H1 (cell line): Measurements from ENCODE around the gene ENPP5. TPM values are rescaled to one million over a fixed set of nuclear protein-coding genes. Genes with fewer than 3 reads are reported as not detected.

Source experiments
- CTCF ChIA-PET: fragments of 300-600 bp; sonication (Branson Sonifier 250); formaldehyde crosslinking; loops from one replicate; lab custom pipeline; 2021; ENCODE audit not compliant: partially characterized antibody; lab: Charles Lee
- POLR2A ChIA-PET: fragments of 300-600 bp; sonication (Branson Sonifier 250); formaldehyde crosslinking; loops from one replicate; lab custom pipeline; 2021; ENCODE audit warnings: inconsistent platforms; ENCODE audit not compliant: partially characterized antibody; lab: Charles Lee
- DNase-seq, 2 experiments: peaks; one replicate each; pipeline versions ENCODE4 v3.0.0 to v3.0.0-alpha.2; 2010 to 2022; ENCODE audit warnings: low spot score in 2 of 2, low read depth in 1 of 2, mixed read lengths in 1 of 2
- FAIRE-seq: peaks from 2 replicates; lab custom pipeline; 2011; peaks lifted over from hg19 to GRCh38; lab: Jason Lieb, UNC
- H2AFZ ChIP-seq: 2 replicates; pipeline ENCODE4 v1.8.1; 2012; ENCODE audit warnings: low read length, inconsistent platforms
- H2AK5ac ChIP-seq: 2 replicates; pipeline ENCODE4 v1.6.1; 2013; ENCODE audit warnings: low read depth, low read length
- H2BK120ac ChIP-seq: replicated peaks from 2 replicates; pipeline ENCODE3; 2013; ENCODE audit warnings: low read depth, low read length, inconsistent platforms
- H2BK12ac ChIP-seq: 2 replicates; pipeline ENCODE4 v1.6.1; 2013; ENCODE audit warnings: low read depth, low read length
- H2BK15ac ChIP-seq: 2 replicates; pipeline ENCODE4 v1.6.1; 2013; ENCODE audit warnings: low read length
- H2BK20ac ChIP-seq: 2 replicates; pipeline ENCODE4 v1.6.1; 2013; ENCODE audit warnings: low read length
- H2BK5ac ChIP-seq: 2 replicates; pipeline ENCODE4 v1.6.1; 2013; ENCODE audit warnings: low read depth, low read length
- H3K14ac ChIP-seq: 2 replicates; pipeline ENCODE4 v1.6.1; 2013; ENCODE audit warnings: inconsistent platforms; ENCODE audit not compliant: insufficient read length
- H3K18ac ChIP-seq: 2 replicates; pipeline ENCODE4 v1.6.1; 2013; ENCODE audit warnings: low read length; ENCODE audit errors: extremely low read depth
- H3K23ac ChIP-seq: 2 replicates; pipeline ENCODE4 v1.6.1; 2013; ENCODE audit warnings: inconsistent platforms; ENCODE audit not compliant: insufficient read length
- H3K23me2 ChIP-seq: 2 replicates; pipeline ENCODE4 v1.6.1; 2013; ENCODE audit warnings: low read depth, low read length
- H3K27ac ChIP-seq: 2 replicates; pipeline ENCODE4 v1.6.1; 2011; ENCODE audit warnings: low read depth, low read length, inconsistent platforms
- H3K27me3 ChIP-seq, 4 experiments: replicated peaks in 1 of 4; 1 replicate in 1 of 4; 2 replicates in 3 of 4; pipeline versions ENCODE4 v1.6.1 to v1.8.1; 2011 to 2013; ENCODE audit warnings: low read length in 3 of 4, mild to moderate bottlenecking in 3 of 4, inconsistent platforms in 2 of 4, mixed read lengths in 2 of 4, moderate library complexity in 1 of 4; ENCODE audit not compliant: control insufficient read depth in 3 of 4, insufficient read depth in 3 of 4; ENCODE audit errors: extremely low read depth in 1 of 4
- H3K36me3 ChIP-seq, 4 experiments: 2 replicates each; pipeline versions ENCODE4 v1.6.1 to v1.8.1; 2011 to 2013; ENCODE audit warnings: mild to moderate bottlenecking in 4 of 4, low read length in 3 of 4, moderate library complexity in 2 of 4, control low read depth in 1 of 4, inconsistent platforms in 1 of 4; ENCODE audit not compliant: insufficient read depth in 4 of 4, control insufficient read depth in 2 of 4
- H3K4ac ChIP-seq: replicated peaks from 2 replicates; pipeline ENCODE3; 2013; ENCODE audit warnings: low read length, low read depth, mixed read lengths, inconsistent platforms; ENCODE audit not compliant: insufficient read length
- H3K4me1 ChIP-seq, 4 experiments: replicated peaks in 1 of 4; 1 replicate in 1 of 4; 2 replicates in 3 of 4; pipeline versions ENCODE4 v1.6.1 to v1.8.1; 2011 to 2013; ENCODE audit warnings: low read length in 3 of 4, inconsistent platforms in 2 of 4, mixed read lengths in 1 of 4; ENCODE audit not compliant: insufficient read depth in 4 of 4, control insufficient read depth in 3 of 4
- H3K4me2 ChIP-seq, 2 experiments: 2 replicates each; pipeline versions ENCODE4 v1.6.1 to v1.8.1; 2011 to 2013; ENCODE audit warnings: low read depth in 2 of 2, low read length in 2 of 2, control low read depth in 1 of 2, inconsistent platforms in 1 of 2, mild to moderate bottlenecking in 1 of 2; ENCODE audit not compliant: insufficient read depth in 1 of 2
- H3K4me3 ChIP-seq, 4 experiments: fragments of 200-600, 300-600 bp in 1 of 4; sonication (generic), shearing (Covaris generic), sonication (Bioruptor Twin) in 1 of 4; 2 replicates each; pipeline versions ENCODE4 v1.5.1 to v1.8.1; 2011 to 2016; ENCODE audit warnings: low read length in 4 of 4, low read depth in 3 of 4, control low read depth in 2 of 4, inconsistent platforms in 2 of 4, mild to moderate bottlenecking in 2 of 4, mixed read lengths in 1 of 4, moderate library complexity in 1 of 4; ENCODE audit not compliant: insufficient read depth in 2 of 4; ENCODE audit errors: extremely low read depth in 1 of 4
- H3K56ac ChIP-seq: replicated peaks from 2 replicates; pipeline ENCODE3; 2013; ENCODE audit warnings: low read depth, mild to moderate bottlenecking, mixed read lengths, low read length, inconsistent platforms; ENCODE audit not compliant: insufficient read length
- H3K79me1 ChIP-seq: 2 replicates; pipeline ENCODE4 v1.6.1; 2013; ENCODE audit warnings: low read depth, low read length, control low read depth
- H3K79me2 ChIP-seq, 2 experiments: 2 replicates each; pipeline versions ENCODE4 v1.6.1 to v1.8.1; 2012 to 2013; ENCODE audit warnings: low read length in 2 of 2, mild to moderate bottlenecking in 2 of 2, inconsistent platforms in 1 of 2; ENCODE audit not compliant: insufficient read depth in 2 of 2, control insufficient read depth in 1 of 2
- H3K9ac ChIP-seq, 4 experiments: replicated peaks in 1 of 4; 1 replicate in 1 of 4; 2 replicates in 3 of 4; pipeline versions ENCODE4 v1.6.1 to v1.8.1; 2011 to 2013; ENCODE audit warnings: low read depth in 3 of 4, low read length in 3 of 4, control low read depth in 2 of 4, mild to moderate bottlenecking in 2 of 4, moderate library complexity in 2 of 4, inconsistent platforms in 1 of 4; ENCODE audit errors: extremely low read depth in 1 of 4
- H3K9me3 ChIP-seq, 2 experiments: 2 replicates each; pipeline versions ENCODE4 v1.6.1 to v1.8.1; 2012 to 2013; ENCODE audit warnings: mild to moderate bottlenecking in 2 of 2, moderate library complexity in 2 of 2, control low read depth in 1 of 2, inconsistent platforms in 1 of 2, low read depth in 1 of 2, low read length in 1 of 2, mixed read lengths in 1 of 2; ENCODE audit not compliant: insufficient read depth in 2 of 2
- H4K20me1 ChIP-seq, 2 experiments: replicated peaks in 1 of 2; 2 replicates each; pipeline versions ENCODE3 to v1.8.1; 2011 to 2013; ENCODE audit warnings: inconsistent platforms in 2 of 2, low read length in 2 of 2, mild to moderate bottlenecking in 1 of 2; ENCODE audit not compliant: insufficient read depth in 2 of 2, control insufficient read depth in 1 of 2
- H4K5ac ChIP-seq: 2 replicates; pipeline ENCODE4 v1.6.1; 2013; ENCODE audit warnings: low read length, low read depth, mixed read lengths, inconsistent platforms; ENCODE audit not compliant: insufficient read length
- H4K8ac ChIP-seq: 2 replicates; pipeline ENCODE4 v1.8.0; 2013; ENCODE audit warnings: mild to moderate bottlenecking, moderate library complexity, low read length, inconsistent platforms; ENCODE audit not compliant: insufficient read depth; ENCODE audit errors: extremely low read depth
- H4K91ac ChIP-seq: replicated peaks from 2 replicates; pipeline ENCODE3; 2013; ENCODE audit warnings: low read length, mixed read lengths, inconsistent platforms; ENCODE audit not compliant: insufficient read length
- ATF2 ChIP-seq: IDR thresholded peaks from 2 replicates; pipeline ENCODE4 v1.6.1; 2012; ENCODE audit warnings: low read length, inconsistent platforms
- BCL11A ChIP-seq, 2 experiments: IDR thresholded peaks; one replicate each; pipeline ENCODE4 v1.6.1; 2011; ENCODE audit warnings: low read depth in 2 of 2, low read length in 2 of 2, mild to moderate bottlenecking in 2 of 2
- EP300 ChIP-seq, 2 experiments: IDR thresholded peaks; 1 replicate in 1 of 2; 2 replicates in 1 of 2; pipeline ENCODE4 v1.6.1; 2011 to 2012; ENCODE audit warnings: low read depth in 2 of 2, low read length in 2 of 2, mild to moderate bottlenecking in 2 of 2, borderline replicate concordance in 1 of 2, inconsistent platforms in 1 of 2, moderate library complexity in 1 of 2
- KDM4A ChIP-seq: IDR thresholded peaks from one replicate; pipeline ENCODE4 v1.7.1; 2012; ENCODE audit warnings: low read depth, mild to moderate bottlenecking, moderate library complexity, low read length, inconsistent platforms; ENCODE audit not compliant: severe bottlenecking
- KDM5A ChIP-seq: fragments of 200-600 bp; IDR thresholded peaks from 2 replicates; pipeline ENCODE4 v1.7.1; 2012; ENCODE audit warnings: mild to moderate bottlenecking, low read length, inconsistent platforms, mixed read lengths
- POLR2A ChIP-seq, 2 experiments: IDR thresholded peaks; 1 replicate in 1 of 2; 2 replicates in 1 of 2; pipeline ENCODE4 v1.6.1; 2011; ENCODE audit warnings: low read depth in 2 of 2, low read length in 2 of 2, mild to moderate bottlenecking in 2 of 2; ENCODE audit errors: control extremely low read depth in 1 of 2
- SIX5 ChIP-seq: IDR thresholded peaks from 2 replicates; pipeline ENCODE4 v1.6.1; 2011; ENCODE audit warnings: mild to moderate bottlenecking, low read depth, low read length
- SP1 ChIP-seq: IDR thresholded peaks from 2 replicates; pipeline ENCODE4 v1.6.1; 2011; ENCODE audit warnings: low read depth, low read length
- SP4 ChIP-seq: IDR thresholded peaks from 2 replicates; pipeline ENCODE4 v1.6.1; 2012; ENCODE audit warnings: low read length, inconsistent platforms
- USF2 ChIP-seq: IDR thresholded peaks from 2 replicates; pipeline ENCODE4 v1.6.1; 2011; ENCODE audit warnings: low read length, improper control_type of control experiment
- WGBS, 2 experiments: shearing (Covaris generic) in 1 of 2; methylation state at CpG; one replicate each; pipeline versions ENCODE4 v1.1.6 to v1.1.7; 2013 to 2015; ENCODE audit warnings: low lambda C conversion rate in 2 of 2, mixed read lengths in 2 of 2, inconsistent platforms in 1 of 2, low coverage in 1 of 2, missing lambda C conversion rate in 1 of 2; ENCODE audit not compliant: insufficient replicate concordance in 2 of 2, insufficient coverage in 1 of 2, insufficient read length in 1 of 2; ENCODE audit errors: extremely low coverage in 1 of 2, missing lambda C conversion rate in 1 of 2; 5-methylcytosine and 5-hydroxymethylcytosine counted together
- polyA plus RNA-seq, 7 experiments: library from polyadenylated mRNA; depleted of rRNA in 3 of 7; stranded (reverse) in 5 of 7; unstranded in 2 of 7; fragments of >200 nt in 5 of 7; fragments of 200-250 nt in 2 of 7; gene quantifications; 1 replicate in 5 of 7; 2 replicates in 1 of 7; 4 replicates in 1 of 7; pipeline versions ENCODE4 v1.2.1 to v1.2.3, GENCODE V29; 2011 to 2013; ENCODE audit warnings: missing spikeins in 2 of 7, mixed read lengths in 2 of 7
- total RNA-seq: library from RNA; stranded (reverse); fragmentation: NEBNext Ultra II Directional; extraction: Animal tissue kit (Norgen Biotek cat#: 25700); gene quantifications from 2 replicates; pipeline ENCODE4 v1.2.1, GENCODE V29; 2021

Gene ENPP5
- total and polyA plus RNA-seq, 2 of the 8 experiments (the other 6 are each of a cell fraction or from before 2014, with no cell fraction given) = 5.1 to 7.6 TPM

- Histone ChIP-seq H3K23ac (no peak overlapping the region), H3K27ac (no peak overlapping the region), H3K4me1 (no peaks in the 10 kb centered on the region), H2BK15ac (no peak overlapping the region), H2BK120ac (no peak overlapping the region), H2BK12ac (no peak overlapping the region), H3K9ac (no peak overlapping the region), H3K4ac (no peak overlapping the region), H3K79me2 (no peaks in the 10 kb centered on the region), H2AK5ac (no peak overlapping the region), H3K27me3 (no peaks in the 10 kb centered on the region), H3K9me3 (no peaks in the 10 kb centered on the region), H3K18ac (no peak overlapping the region), H3K4me2 (no peak overlapping the region), H4K8ac (no peak overlapping the region), H2BK20ac (no peak overlapping the region), H3K23me2 (no peaks in the 10 kb centered on the region; the same call in 1 of the 2 replicates), H2AFZ (0 out of 2 replicates have a peak overlapping the region, but pooled peaks have one; percentile 42), H2BK5ac (no peak overlapping the region), H4K91ac (no peak overlapping the region), H3K14ac (no peak overlapping the region), H4K5ac (no peak overlapping the region), H3K36me3 (no peaks in the 10 kb centered on the region), H3K4me3 (no peak overlapping the region), H3K56ac (no peak overlapping the region), H4K20me1 (no peaks in the 10 kb centered on the region), H3K79me1 (no peaks in the 10 kb centered on the region)
- no peak for FAIRE-seq
- POLR2A ChIA-PET = no interaction called here
- DNase-seq = no peak
- CTCF ChIA-PET = no interaction called here
- WGBS, 2 experiments = 91% methylated on average over 4 of the region's 4 CpGs; no CpG with 5 or more reads in 1 of the 2 experiments
- TF ChIP-seq SIX5 (no peak), POLR2A (IDR thresholded peaks at IDR 0.05; ENCODE audit: control extremely low read depth in 1 of 2, low read depth in 2 of 2, low read length in 2 of 2) (no peak), USF2 (no peak), EP300 (IDR thresholded peaks at IDR 0.05; ENCODE audit: borderline replicate concordance in 1 of 2, low read depth in 2 of 2, low read length in 2 of 2) (no peak), KDM4A (no peak), SP4 (no peak), KDM5A (no peak), ATF2 (no peak), BCL11A (IDR thresholded peaks at IDR 0.05; ENCODE audit: low read depth in 2 of 2, low read length in 2 of 2) (no peak), SP1 (no peak)
Observed at GRCh38 chr6:46190889-46191288, 20.1 kb upstream of the ENPP5 start.
